Osteocyte (in vitro differentiated cells): ENCODE measurements around the gene RASD1. TPM values are rescaled to one million over a fixed set of nuclear protein-coding genes. Genes with fewer than 3 reads are reported as not detected.
A peak's percentile ranks its signal among the peaks of the same experiment; 100 is the strongest.

Experiments used
- DNase-seq: peaks from one replicate; pipeline ENCODE4 v3.0.0; 2021; ENCODE audit warnings: mixed read lengths; ENCODE audit not compliant: unreplicated experiment; ENCODE audit errors: extremely low spot score
- H3K27ac Mint-ChIP-seq: one replicate; pipeline ENCODE4 v1.8.0; 2021; ENCODE audit warnings: mild to moderate bottlenecking, mixed read lengths; ENCODE audit not compliant: unreplicated experiment
- H3K27me3 Mint-ChIP-seq: one replicate; pipeline ENCODE4 v1.8.0; 2021; ENCODE audit warnings: mixed read lengths; ENCODE audit not compliant: unreplicated experiment
- H3K36me3 Mint-ChIP-seq: one replicate; pipeline ENCODE4 v1.8.0; 2021; ENCODE audit warnings: mixed read lengths; ENCODE audit not compliant: unreplicated experiment
- H3K4me1 Mint-ChIP-seq: one replicate; pipeline ENCODE4 v1.8.0; 2021; ENCODE audit warnings: mixed read lengths; ENCODE audit not compliant: unreplicated experiment
- H3K4me3 Mint-ChIP-seq: one replicate; pipeline ENCODE4 v1.8.0; 2021; ENCODE audit warnings: mild to moderate bottlenecking, moderate library complexity, mixed read lengths; ENCODE audit not compliant: unreplicated experiment
- H3K9me3 Mint-ChIP-seq: one replicate; pipeline ENCODE4 v1.8.0; 2021; ENCODE audit warnings: mixed read lengths; ENCODE audit not compliant: unreplicated experiment
- CTCF ChIP-seq: fragments of 200-600 bp; sonication (generic); IDR thresholded peaks from 2 replicates; pipeline ENCODE4 v1.5.0; 2021; ENCODE audit warnings: antibody characterized with exemption, mild to moderate bottlenecking, moderate library complexity
- total RNA-seq: library from RNA; stranded (reverse); gene quantifications from 2 replicates; pipeline ENCODE4 v1.2.1, GENCODE V29; 2021

RASD1 gene
- total RNA-seq, 1 donor from 2014 or later = 1.6 TPM

GRCh38 chr17:17513626-17514025 lies 17.4 kb upstream of the RASD1 start:
- no peak overlapping the region for H3K4me3 Mint-ChIP-seq
- H3K36me3 Mint-ChIP-seq = no peaks in the 10 kb centered on the region
- no peak for TF ChIP-seq CTCF
- H3K27ac Mint-ChIP-seq = no peak overlapping the region
- no peak for DNase-seq
- H3K4me1 Mint-ChIP-seq = peaks cover 23% of the 10 kb centered on the region
- H3K9me3 Mint-ChIP-seq = no peaks in the 10 kb centered on the region
- H3K27me3 Mint-ChIP-seq = no peaks in the 10 kb centered on the region

- DNase-seq = no peak
- TF ChIP-seq CTCF = no peak
- no peaks in the 10 kb centered on the region for H3K27me3 Mint-ChIP-seq
- H3K27ac Mint-ChIP-seq = no peak overlapping the region
- H3K4me3 Mint-ChIP-seq = no peak overlapping the region
- H3K36me3 Mint-ChIP-seq = no peaks in the 10 kb centered on the region
- peaks cover 23% of the 10 kb centered on the region for H3K4me1 Mint-ChIP-seq
- no peaks in the 10 kb centered on the region for H3K9me3 Mint-ChIP-seq
Measured at GRCh38 chr17:17512866-17513265, 16.7 kb upstream of the RASD1 start.

GRCh38 chr17:17511881-17512858 lies 16.0 kb upstream of the RASD1 start:
- Mint-ChIP-seq H3K27ac (peak overlapping the region; percentile 48), H3K9me3 (no peaks in the 10 kb centered on the region), H3K4me3 (no peak overlapping the region), H3K27me3 (no peaks in the 10 kb centered on the region), H3K36me3 (no peaks in the 10 kb centered on the region), H3K4me1 (peaks cover 23% of the 10 kb centered on the region)
- no peak for TF ChIP-seq CTCF
- DNase-seq = no peak

- H3K9me3 Mint-ChIP-seq = no peaks in the 10 kb centered on the region
- no peaks in the 10 kb centered on the region for H3K27me3 Mint-ChIP-seq
- no peak overlapping the region for H3K27ac Mint-ChIP-seq
- H3K4me1 Mint-ChIP-seq = peaks cover 20% of the 10 kb centered on the region
- no peak for TF ChIP-seq CTCF
- no peak overlapping the region for H3K4me3 Mint-ChIP-seq
- no peak for DNase-seq
- no peaks in the 10 kb centered on the region for H3K36me3 Mint-ChIP-seq
Measured at GRCh38 chr17:17511293-17511741, 15.1 kb upstream of the RASD1 start.

- no peak for DNase-seq
- H3K27ac Mint-ChIP-seq = no peak overlapping the region
- peaks cover 14% of the 10 kb centered on the region for H3K4me1 Mint-ChIP-seq
- H3K27me3 Mint-ChIP-seq = no peaks in the 10 kb centered on the region
- H3K4me3 Mint-ChIP-seq = no peak overlapping the region
- no peaks in the 10 kb centered on the region for H3K36me3 Mint-ChIP-seq
- no peak for TF ChIP-seq CTCF
- H3K9me3 Mint-ChIP-seq = no peaks in the 10 kb centered on the region
Measured at GRCh38 chr17:17510456-17511292, 14.5 kb upstream of the RASD1 start.
